ENCODE results near the gene BIN1. TPM values are rescaled to one million over a fixed set of nuclear protein-coding genes. Genes with fewer than 3 reads are reported as not detected.

BIN1 gene
- total and polyA plus RNA-seq, 2 donors (not counting 1 experiment from before 2014, with no cell fraction given) = 90.6 to 92.3 TPM

GRCh38 chr2:127076290-127076689, 30.7 kb downstream of the BIN1 start:
- TF ChIP-seq EZH2 (IDR thresholded peaks at IDR 0.05; ENCODE audit: borderline replicate concordance, insufficient read depth, low read depth, low read length, poor library complexity, severe bottlenecking) (no peak), CTCF (IDR thresholded peaks at IDR 0.05) (no peak)
- ChIA-PET CTCF (interaction anchor here (1.8 kb wide), 1 partner anchor 8 kb away, joined by 9 read pairs; no protein-coding TSS in a partner anchor), POLR2A (interaction anchor here (0.8 kb wide), 2 partner anchors 10 to 90 kb away, joined by 3 read pairs; no protein-coding TSS in a partner anchor)
- H3K4me2 ChIP-seq (replicated peaks; ENCODE audit: low read depth, low read length, poor library complexity, severe bottlenecking) = no peak overlapping the region
- no peak for ATAC-seq (ENCODE audit: low read depth)
- H3K4me1 Mint-ChIP-seq = peaks cover 57% of the 10 kb centered on the region
- intact Hi-C loops (cut with micrococcal nuclease) = no loop called here
- peaks cover 69% of the 10 kb centered on the region for H3K79me2 ChIP-seq (ENCODE audit: control insufficient read depth, insufficient read depth, low read length)
- no peak overlapping the region for H2AFZ ChIP-seq (ENCODE audit: insufficient read depth, low read depth, low read length, poor library complexity, severe bottlenecking)
- H4K20me1 ChIP-seq (ENCODE audit: control insufficient read depth, insufficient read depth, low read length, poor library complexity, severe bottlenecking) = peaks cover 85% of the 10 kb centered on the region
- H3K4me1 ChIP-seq (ENCODE audit: control insufficient read depth in 2 of 2, insufficient read depth in 2 of 2, low read length in 2 of 2) = peaks cover 34 to 49% of the 10 kb centered on the region in 2 donors
- H3K4me3 ChIP-seq (ENCODE audit: control extremely low read depth in 1 of 5, extremely low read depth in 1 of 5, insufficient read depth in 1 of 5, low read depth in 2 of 5, low read length in 4 of 5) = no peak overlapping the region
- no peak overlapping the region for H3K4me3 Mint-ChIP-seq
- no peaks in the 10 kb centered on the region for H3K9me3 Mint-ChIP-seq (ENCODE audit: insufficient read depth)
- peaks cover 0 to 48% of the 10 kb centered on the region in 2 experiments for H3K36me3 ChIP-seq (replicated peaks in 1 of 2; ENCODE audit: control extremely low read depth in 1 of 2, control insufficient read depth in 1 of 2, extremely low read depth in 1 of 2, insufficient read depth in 2 of 2, low read length in 1 of 2)
- no peak for DNase-seq
- no peaks in the 10 kb centered on the region for H3K27me3 Mint-ChIP-seq
- no peak overlapping the region for H3K9ac ChIP-seq (ENCODE audit: low read length)
- no peaks in the 10 kb centered on the region for H3K9me3 ChIP-seq (ENCODE audit: control extremely low read depth in 1 of 3, control insufficient read depth in 2 of 3, insufficient read depth in 1 of 3, low read length in 2 of 3)
- H3K27ac ChIP-seq (ENCODE audit: low read length in 2 of 2) = peak overlapping the region in 1 of 2 donors; percentile 72
- H3K27me3 ChIP-seq (replicated peaks in 1 of 4; ENCODE audit: control extremely low read depth in 1 of 4, control insufficient read depth in 3 of 4, insufficient read depth in 4 of 4, low read length in 3 of 4) = no peaks in the 10 kb centered on the region
- peak overlapping the region; percentile 81 for H3K27ac Mint-ChIP-seq
- WGBS (ENCODE audit: insufficient coverage) = 97% methylated on average over 3 of the region's 5 CpGs

- POLR2A ChIA-PET = interaction anchor here (0.8 kb wide), 1 partner anchor 10 kb away, joined by 3 read pairs; no protein-coding TSS in a partner anchor
- peaks cover 57% of the 10 kb centered on the region for H3K4me1 Mint-ChIP-seq
Observed at GRCh38 chr2:127075821-127076220, 31.1 kb downstream of the BIN1 start.

More at GRCh38 chr2:127075821-127076220, 31.1 kb downstream of the BIN1 start:
- Histone ChIP-seq H3K79me2 (ENCODE audit: control insufficient read depth, insufficient read depth, low read length) (peaks cover 64% of the 10 kb centered on the region), H3K4me1 (ENCODE audit: control insufficient read depth in 2 of 2, insufficient read depth in 2 of 2, low read length in 2 of 2) (peaks cover 31 to 44% of the 10 kb centered on the region in 2 donors), H3K27me3 (replicated peaks in 1 of 4; ENCODE audit: control extremely low read depth in 1 of 4, control insufficient read depth in 3 of 4, insufficient read depth in 4 of 4, low read length in 3 of 4) (no peaks in the 10 kb centered on the region), H3K9me3 (ENCODE audit: control extremely low read depth in 1 of 3, control insufficient read depth in 2 of 3, insufficient read depth in 1 of 3, low read length in 2 of 3) (no peaks in the 10 kb centered on the region), H3K4me3 (ENCODE audit: control extremely low read depth in 1 of 5, extremely low read depth in 1 of 5, insufficient read depth in 1 of 5, low read depth in 2 of 5, low read length in 4 of 5) (no peak overlapping the region), H3K4me2 (replicated peaks; ENCODE audit: low read depth, low read length, poor library complexity, severe bottlenecking) (no peak overlapping the region), H3K9ac (ENCODE audit: low read length) (no peak overlapping the region), H2AFZ (ENCODE audit: insufficient read depth, low read depth, low read length, poor library complexity, severe bottlenecking) (no peak overlapping the region), H3K36me3 (replicated peaks in 1 of 2; ENCODE audit: control extremely low read depth in 1 of 2, control insufficient read depth in 1 of 2, extremely low read depth in 1 of 2, insufficient read depth in 2 of 2, low read length in 1 of 2) (peaks cover 0 to 52% of the 10 kb centered on the region in 2 experiments), H3K27ac (ENCODE audit: low read length in 2 of 2) (peak overlapping the region in 1 of 2 donors; percentile 55), H4K20me1 (ENCODE audit: control insufficient read depth, insufficient read depth, low read length, poor library complexity, severe bottlenecking) (peaks cover 89% of the 10 kb centered on the region)
- DNase-seq (no peak), ATAC-seq (ENCODE audit: low read depth) (no peak)
- TF ChIP-seq EZH2 (IDR thresholded peaks at IDR 0.05; ENCODE audit: borderline replicate concordance, insufficient read depth, low read depth, low read length, poor library complexity, severe bottlenecking) = no peak
- no peak for TF ChIP-seq CTCF (IDR thresholded peaks at IDR 0.05)
- no peaks in the 10 kb centered on the region for H3K9me3 Mint-ChIP-seq (ENCODE audit: insufficient read depth)
- intact Hi-C loops (cut with micrococcal nuclease) = no loop called here
- CTCF ChIA-PET = interaction anchor here (1.8 kb wide), 1 partner anchor 8 kb away, joined by 9 read pairs; no protein-coding TSS in a partner anchor
- no peaks in the 10 kb centered on the region for H3K27me3 Mint-ChIP-seq
- H3K27ac Mint-ChIP-seq = peak overlapping the region; percentile 81
- no peak overlapping the region for H3K4me3 Mint-ChIP-seq
- 97% methylated on average over 6 of the region's 6 CpGs for WGBS (ENCODE audit: insufficient coverage)
